Stimulated activated CD4-positive, alpha-beta T cell treated with anti-CD3 and anti-CD28 coated beads, Interleukin-15, amount 100 ng/mL, for 1 hour (primary cell): ENCODE data around the gene NXNL1.
"Not testable (repeated sequence)": the region's sequence is repeated elsewhere in the genome, so short reads cannot be mapped to it uniquely, and the experiment has no call there.

ENCODE experiments used
- DNase-seq, 2 donors: peaks; one replicate each; pipeline ENCODE4 v3.0.0-alpha.2; 2020; ENCODE audit warnings: low read depth in 1 of 2, low spot score in 1 of 2

The NXNL1 gene

DNA sequence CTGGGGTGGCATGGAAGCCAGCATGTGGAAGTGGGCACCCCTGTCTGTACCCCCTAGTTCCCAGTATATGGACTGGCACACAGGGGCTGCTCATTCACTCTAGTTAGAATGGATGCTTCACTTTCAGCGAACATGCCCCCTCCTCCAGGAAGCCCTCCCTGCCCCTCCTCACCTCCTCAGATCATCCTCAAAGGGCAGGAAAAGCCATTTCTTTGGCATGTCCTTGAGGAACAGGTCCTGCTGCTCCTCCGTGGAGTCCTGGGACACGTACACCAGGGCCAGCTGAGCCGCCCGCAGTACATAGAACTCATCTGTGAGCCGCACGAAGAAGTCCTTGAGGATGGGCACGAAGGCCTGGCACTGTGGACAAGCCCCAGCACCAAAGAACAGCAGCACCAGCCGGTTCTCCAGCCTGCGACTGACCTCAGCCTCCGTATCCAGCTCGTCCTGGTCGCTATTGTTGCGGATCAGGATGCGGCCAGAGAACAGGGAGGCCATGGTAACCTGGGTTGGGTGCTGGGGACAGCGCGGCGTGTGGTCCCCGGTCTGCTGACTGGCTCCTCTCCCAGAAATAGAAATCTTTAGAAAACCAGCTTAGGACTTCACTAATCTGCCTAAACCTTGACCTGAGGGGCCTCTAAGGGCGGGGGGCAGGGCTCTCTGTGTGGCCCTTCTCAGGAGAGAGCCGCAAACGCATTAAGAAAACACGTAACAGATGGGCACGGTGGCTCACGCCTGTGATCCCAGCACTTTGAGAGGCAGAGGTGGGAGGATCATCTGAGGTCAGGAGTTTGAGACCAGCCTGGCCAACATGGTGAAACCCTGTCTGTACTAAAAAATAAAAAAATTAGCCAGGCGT is at the start of gene NXNL1:
TSS of gene NXNL1 (minus strand) at position 555 of the 859 bp plus-strand sequence. CDS start at position 498, 57 bp downstream.
- no peak for DNase-seq

DNA sequence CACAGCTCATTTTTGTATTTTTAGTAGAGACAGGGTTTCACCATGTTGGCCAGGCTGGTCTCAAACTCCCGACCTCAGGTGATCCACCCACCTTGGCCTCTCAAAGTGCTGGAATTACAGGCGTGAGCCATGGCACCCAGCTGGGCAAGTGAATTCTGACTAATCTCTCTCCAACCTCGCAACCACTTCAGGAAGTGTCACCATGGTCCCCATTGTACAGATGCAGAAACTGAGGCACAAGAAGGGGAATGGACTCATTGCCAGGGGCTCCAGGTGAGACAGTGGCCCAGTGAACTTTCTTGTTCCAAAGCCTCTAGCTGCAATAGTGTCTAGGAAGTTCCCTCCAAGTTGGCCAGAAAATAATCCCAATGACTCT is 47.8 kb upstream of the NXNL1 start:
- DNase-seq, result not testable (repeated sequence)

DNA sequence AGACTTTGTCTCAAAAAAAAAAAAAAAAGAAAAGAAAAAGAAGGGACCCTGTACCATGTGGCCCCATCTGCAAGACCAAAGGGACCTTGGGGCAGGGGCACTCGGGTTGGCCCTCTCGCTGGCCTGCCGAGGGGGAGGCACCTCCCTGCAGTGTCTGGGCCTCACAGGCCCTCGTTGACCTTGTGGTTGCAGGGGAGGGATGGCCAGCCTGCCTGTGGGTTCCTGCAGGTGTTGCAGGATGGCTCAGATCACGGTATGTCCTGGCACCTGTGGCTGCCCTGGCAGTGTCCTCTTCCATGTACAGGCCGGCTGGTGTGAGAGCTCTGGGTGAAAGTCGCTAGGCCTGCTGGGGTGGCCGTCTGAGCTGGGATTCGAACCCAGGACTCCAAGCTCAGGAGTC is 46.0 kb upstream of the NXNL1 start:
- DNase-seq, result no peak

DNA sequence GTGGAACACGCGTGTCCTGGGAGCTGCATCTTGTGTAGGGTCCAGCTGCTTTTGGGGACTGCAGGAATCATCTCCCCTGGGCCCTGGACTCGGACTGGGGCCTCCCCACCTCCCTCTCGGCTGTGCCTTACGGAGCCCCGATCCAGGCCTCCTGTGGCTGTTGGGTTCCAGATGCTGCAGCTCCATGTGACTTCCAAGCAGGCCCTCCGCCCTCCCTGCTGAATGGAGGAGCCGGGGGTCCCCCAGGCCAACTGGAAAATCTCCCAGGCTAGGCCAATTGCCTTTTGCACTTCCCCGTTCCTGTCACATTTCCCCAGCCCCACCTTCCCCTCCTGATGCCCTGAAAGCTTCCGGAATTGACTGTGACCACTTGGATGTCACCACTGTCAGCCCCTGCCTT is 44.5 kb upstream of the NXNL1 start:
- no peak for DNase-seq

GRCh38 chr19:17504456-17504855 is 43.7 kb upstream of the NXNL1 start:
- DNase-seq, result no peak

GRCh38 chr19:17504030-17504429 is 43.3 kb upstream of the NXNL1 start:
- DNase-seq, result no peak

DNA sequence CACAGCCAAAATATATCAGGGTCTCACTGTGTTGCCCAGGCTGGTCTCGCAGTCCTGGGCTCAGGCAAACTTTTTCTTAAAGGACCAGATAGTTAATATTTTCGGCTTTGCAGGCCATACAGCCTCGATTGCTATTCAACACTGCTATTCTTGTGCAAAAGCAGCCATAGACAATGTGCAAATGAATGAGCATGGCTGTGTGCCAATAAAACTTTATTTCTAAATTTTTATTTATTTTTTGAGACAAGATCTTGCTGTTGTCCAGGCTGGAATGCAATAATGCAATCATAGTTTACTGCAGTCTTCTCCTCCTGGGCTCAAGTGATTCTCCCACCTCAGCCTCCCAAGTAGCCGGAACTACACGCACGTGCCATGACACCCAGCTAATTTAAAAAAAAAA is 42.5 kb upstream of the NXNL1 start:
- DNase-seq, result no peak

GRCh38 chr19:17500447-17501198 is 39.9 kb upstream of the NXNL1 start:
- DNase-seq, result no peak

DNA sequence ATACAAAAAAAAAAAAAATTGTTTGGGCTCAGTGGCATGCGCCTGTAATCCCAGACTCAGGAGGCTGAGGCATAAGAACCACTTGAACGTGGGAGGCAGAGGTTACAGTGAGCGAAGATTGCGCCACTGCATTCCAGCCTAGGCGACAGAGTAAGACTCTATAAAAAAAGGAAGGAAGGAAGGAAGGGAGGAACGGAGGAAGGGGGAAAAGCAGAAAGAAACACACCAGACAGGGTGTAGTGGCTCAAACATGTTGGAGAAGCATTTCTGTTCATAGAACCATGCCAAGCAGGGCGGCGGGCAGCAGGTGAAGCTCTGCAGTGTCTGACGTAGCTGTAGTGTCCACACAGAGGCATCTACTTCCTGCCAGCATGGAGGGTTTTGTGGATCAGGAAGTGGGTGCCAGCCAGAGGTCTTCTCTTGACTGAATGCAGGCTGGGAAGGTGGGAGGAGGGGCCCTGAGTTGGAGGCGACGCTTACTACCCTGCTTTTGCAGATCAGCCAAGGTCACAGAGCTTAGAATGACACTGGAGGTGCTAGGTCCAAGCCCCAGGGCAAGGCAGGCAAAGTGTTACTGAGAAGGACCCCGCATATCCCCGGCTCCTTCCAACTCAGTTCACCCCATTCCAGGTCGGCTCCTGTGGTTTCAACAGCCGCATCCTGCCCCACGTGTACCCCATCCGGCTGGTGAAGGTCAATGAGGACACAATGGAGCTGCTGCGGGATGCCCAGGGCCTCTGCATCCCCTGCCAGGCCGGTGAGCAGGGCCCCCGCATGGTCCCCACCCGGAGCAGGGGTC is 39.1 kb upstream of the NXNL1 start:
- DNase-seq, result no peak

GRCh38 chr19:17499025-17499424 is 38.3 kb upstream of the NXNL1 start:
- not testable (repeated sequence) for DNase-seq

DNA sequence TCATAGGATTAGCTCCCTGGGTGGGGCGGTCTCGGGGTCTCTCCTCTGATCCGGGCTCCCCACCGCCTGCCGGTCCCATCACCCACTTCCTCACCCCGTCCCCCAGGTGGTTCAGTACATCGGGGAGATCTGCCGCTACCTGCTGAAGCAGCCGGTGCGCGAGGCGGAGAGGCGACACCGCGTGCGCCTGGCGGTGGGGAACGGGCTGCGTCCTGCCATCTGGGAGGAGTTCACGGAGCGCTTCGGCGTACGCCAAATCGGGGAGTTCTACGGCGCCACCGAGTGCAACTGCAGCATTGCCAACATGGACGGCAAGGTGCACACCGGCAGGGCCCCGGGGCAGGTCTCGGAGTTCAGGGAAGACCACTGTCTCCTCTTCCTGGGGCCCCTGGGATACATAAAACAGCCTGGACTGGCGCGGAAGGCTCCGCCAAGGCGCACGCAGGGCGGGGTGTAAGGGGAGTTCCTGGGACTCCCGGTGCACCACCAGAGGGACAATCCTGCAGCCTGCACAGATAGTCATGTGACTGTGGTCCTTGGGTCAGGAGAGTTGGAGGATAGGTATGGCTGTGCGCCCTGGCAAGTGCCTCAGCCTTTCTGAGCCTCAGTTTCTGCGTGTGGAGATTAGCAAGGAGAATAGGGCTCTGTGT is 36.5 kb upstream of the NXNL1 start:
- DNase-seq, result no peak

- peak; percentile 59 to 69 for DNase-seq
These were observed 35.7 kb upstream of the NXNL1 start for GRCh38 chr19:17496337-17496997.

DNA sequence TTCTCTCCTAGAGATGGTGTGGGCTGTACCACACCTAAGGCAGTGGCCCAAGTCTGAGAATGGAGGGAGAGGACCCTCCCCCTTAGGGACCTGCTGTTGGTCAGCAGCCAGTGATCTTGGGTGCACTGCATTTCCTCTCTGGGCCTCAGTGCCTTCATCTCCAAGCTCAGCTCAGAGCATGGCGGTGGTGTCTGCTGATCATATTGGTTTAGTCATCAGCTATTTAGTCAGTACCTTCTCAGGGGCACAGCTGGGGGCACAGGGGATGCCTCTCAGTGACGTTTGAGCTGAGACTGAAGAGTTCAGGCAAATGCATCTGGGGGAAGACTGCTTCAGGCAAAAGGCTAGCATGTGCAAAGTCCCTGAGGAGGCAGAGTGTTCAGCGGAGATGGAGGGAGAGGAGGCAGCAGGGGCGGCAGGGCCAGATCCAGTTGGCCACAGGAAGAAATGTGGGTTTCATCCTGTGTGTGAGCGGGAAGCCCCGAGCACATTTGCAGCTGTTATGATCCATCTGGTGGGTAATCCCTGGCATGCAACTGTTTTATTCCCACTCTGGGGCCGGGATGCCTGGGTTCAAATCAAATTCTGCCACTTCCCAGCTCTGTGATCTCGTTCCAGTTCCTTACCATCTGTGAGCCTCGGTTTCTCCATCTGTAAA is 35.0 kb upstream of the NXNL1 start:
- no peak for DNase-seq

- no peak for DNase-seq
These were observed 30.6 kb upstream of the NXNL1 start for GRCh38 chr19:17491287-17491686.

GRCh38 chr19:17490411-17490810 is 29.7 kb upstream of the NXNL1 start:
- DNase-seq, result no peak

DNA sequence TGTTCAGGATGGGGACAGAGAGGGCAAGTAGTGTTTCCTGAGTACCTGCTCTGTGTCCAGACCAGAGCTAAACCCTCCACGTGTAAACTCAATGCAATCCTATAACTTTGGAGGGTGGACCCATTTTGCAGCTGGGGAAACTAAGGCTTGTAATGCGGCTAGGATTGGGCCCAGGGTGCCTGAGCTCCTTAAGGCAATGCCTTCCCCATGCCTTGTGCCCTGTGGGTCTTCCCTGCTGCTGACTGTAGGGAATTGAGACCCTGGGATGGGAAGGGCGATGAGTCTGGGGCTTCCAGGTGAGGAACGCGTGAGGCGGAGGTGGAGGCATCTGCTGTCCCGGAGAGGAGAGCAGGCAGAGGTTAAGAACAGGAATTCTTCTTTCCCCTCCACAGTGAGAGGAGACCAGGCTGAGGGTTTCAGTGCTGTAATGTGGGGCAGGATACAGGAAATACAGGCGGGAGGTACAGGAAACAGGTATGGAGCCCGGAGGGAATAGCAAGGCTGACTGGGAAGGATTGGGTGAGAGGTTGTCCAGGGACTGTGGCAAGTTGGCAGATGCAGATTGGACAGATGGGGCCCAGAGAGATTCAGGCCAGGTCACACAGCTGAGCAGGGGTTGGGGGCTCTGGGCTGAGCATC is 28.8 kb upstream of the NXNL1 start:
- no peak for DNase-seq

DNA sequence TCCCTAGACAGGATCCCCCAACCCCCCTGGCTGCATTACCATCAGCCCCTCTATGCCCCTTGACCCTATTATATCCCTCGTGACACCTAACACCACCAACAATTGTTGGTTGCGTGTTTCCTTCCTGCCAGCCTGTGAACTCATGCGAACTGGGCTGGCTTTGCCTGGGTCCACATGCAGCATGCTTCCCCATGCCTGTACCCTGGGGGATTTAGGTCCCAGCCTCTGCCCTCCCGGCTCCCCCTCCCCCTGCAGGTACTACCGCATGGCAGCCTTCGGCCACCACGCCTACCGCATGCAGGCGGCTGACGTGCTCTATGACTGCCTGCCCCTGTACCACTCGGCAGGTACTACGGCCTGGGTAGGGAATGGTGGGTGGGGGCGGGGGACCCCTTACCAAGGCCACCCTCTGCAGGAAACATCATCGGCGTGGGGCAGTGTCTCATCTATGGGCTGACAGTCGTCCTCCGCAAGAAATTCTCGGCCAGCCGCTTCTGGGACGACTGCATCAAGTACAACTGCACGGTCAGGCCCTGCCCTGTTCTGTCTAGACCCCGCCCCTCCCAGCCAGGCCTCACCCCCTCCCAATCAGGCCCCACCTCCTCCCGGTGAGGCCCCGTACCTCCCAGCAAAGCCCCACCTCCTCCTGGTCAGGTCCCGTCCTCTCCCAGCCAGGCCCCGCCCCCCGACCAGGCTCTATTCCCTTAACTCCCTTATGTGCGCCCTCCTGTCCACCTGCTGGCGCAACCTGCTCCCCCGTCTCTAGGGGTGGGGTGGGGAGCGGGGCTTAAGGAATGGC is 28.1 kb upstream of the NXNL1 start:
- DNase-seq, result peak; percentile 36 to 67

DNA sequence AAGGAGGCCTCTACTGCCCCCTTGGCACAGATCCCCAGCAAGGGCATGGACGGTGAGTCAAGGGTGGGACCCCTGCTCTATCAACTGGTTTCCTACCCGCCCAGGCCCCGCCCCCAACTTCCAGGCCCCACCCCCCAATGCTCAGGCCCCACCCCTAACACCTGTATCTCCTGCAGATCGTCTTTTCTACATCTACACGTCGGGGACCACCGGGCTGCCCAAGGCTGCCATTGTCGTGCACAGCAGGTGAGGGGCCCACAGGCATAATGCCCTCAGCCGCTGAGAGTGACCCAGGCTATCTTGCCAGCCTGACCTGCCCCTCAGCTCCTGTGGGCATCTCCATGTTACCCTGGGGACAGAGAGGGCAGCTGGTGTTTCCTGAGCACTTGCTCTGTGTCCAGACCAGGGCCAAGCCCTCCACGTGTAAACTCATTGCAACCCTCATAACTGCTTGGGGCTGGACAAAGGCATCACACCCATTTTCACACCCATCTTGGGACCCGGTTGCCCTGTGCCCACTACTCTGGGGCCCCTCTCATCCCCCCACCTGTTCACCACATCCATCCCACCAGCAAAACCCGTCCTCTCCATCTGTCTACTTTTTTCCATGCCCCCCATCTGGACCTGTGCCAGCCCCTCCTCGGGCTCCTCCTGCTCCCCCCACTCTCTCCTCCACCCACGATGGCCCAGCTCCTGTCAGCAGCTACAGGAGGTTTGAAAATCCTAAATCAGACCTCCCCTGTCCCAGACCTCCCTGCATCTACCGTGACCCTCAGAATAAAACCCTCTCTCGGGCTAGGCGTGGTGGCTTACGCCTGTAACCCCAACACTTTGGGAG is 26.8 kb upstream of the NXNL1 start:
- DNase-seq, result no peak
